ENCODE measurements around the gene CCDC152. TPM values are rescaled to one million over a fixed set of nuclear protein-coding genes. Genes with fewer than 3 reads are reported as not detected.

The CCDC152 gene
- total and polyA plus RNA-seq, 2 experiments from 2014 or later = 2.8 to 6.4 TPM

- in situ Hi-C loops (cut with MboI) = no loop called here
- Histone ChIP-seq H3K27me3 (replicated peaks; ENCODE audit: insufficient read depth) (no peaks in the 10 kb centered on the region), H4K20me1 (ENCODE audit: insufficient read depth) (no peaks in the 10 kb centered on the region), H3K4me1 (ENCODE audit: insufficient read depth) (no peaks in the 10 kb centered on the region), H3F3A (ENCODE audit: insufficient read depth) (no peaks in the 10 kb centered on the region), H2AFZ (no peak overlapping the region), H3K27ac (no peak overlapping the region), H3K9me3 (ENCODE audit: low read depth) (no peaks in the 10 kb centered on the region), H3K79me2 (ENCODE audit: insufficient read depth) (no peaks in the 10 kb centered on the region), H3K9ac (no peak overlapping the region), H3K4me2 (ENCODE audit: unreplicated experiment) (no peak overlapping the region), H3K9me2 (ENCODE audit: insufficient read depth) (no peaks in the 10 kb centered on the region), H3K4me3 (no peak overlapping the region), H3K36me3 (ENCODE audit: low read depth) (no peaks in the 10 kb centered on the region)
- no peak for DNase-seq
- 52 to 63% methylated on average over 8 of the region's 8 CpGs for WGBS, 2 experiments (ENCODE audit: low coverage in 1 of 2, low lambda C conversion rate in 2 of 2, missing lambda C conversion rate in 2 of 2)
- TF ChIP-seq EZH2phosphoT487 (IDR thresholded peaks at IDR 0.05; ENCODE audit: insufficient read depth, low read depth) = no peak
- TF ChIP-seq EZH2 (IDR thresholded peaks at IDR 0.05; ENCODE audit: insufficient read depth, poor library complexity, severe bottlenecking) = no peak
Observed at GRCh38 chr5:42800748-42801330, 44.2 kb downstream of the CCDC152 start.

- Histone ChIP-seq H3K27me3 (replicated peaks; ENCODE audit: insufficient read depth) (no peaks in the 10 kb centered on the region), H3F3A (ENCODE audit: insufficient read depth) (no peaks in the 10 kb centered on the region), H3K36me3 (ENCODE audit: low read depth) (no peaks in the 10 kb centered on the region), H3K9me2 (ENCODE audit: insufficient read depth) (no peaks in the 10 kb centered on the region), H3K27ac (no peak overlapping the region), H3K9ac (no peak overlapping the region), H3K4me2 (ENCODE audit: unreplicated experiment) (no peak overlapping the region), H3K79me2 (ENCODE audit: insufficient read depth) (no peaks in the 10 kb centered on the region), H3K4me1 (ENCODE audit: insufficient read depth) (no peaks in the 10 kb centered on the region), H3K4me3 (no peak overlapping the region), H4K20me1 (ENCODE audit: insufficient read depth) (no peaks in the 10 kb centered on the region), H3K9me3 (ENCODE audit: low read depth) (no peaks in the 10 kb centered on the region), H2AFZ (no peak overlapping the region)
- WGBS, 2 experiments (ENCODE audit: low coverage in 1 of 2, low lambda C conversion rate in 2 of 2, missing lambda C conversion rate in 2 of 2) = 86 to 88% methylated on average over 6 of the region's 6 CpGs
- no peak for DNase-seq
- in situ Hi-C loops (cut with MboI) = no loop called here
- TF ChIP-seq EZH2 (IDR thresholded peaks at IDR 0.05; ENCODE audit: insufficient read depth, poor library complexity, severe bottlenecking) (no peak), EZH2phosphoT487 (IDR thresholded peaks at IDR 0.05; ENCODE audit: insufficient read depth, low read depth) (no peak)
Observed at GRCh38 chr5:42801516-42802166, 45.0 kb downstream of the CCDC152 start.

GRCh38 chr5:42804717-42805339 is 48.2 kb downstream of the CCDC152 start:
- 94 to 96% methylated on average over 4 of the region's 4 CpGs for WGBS, 2 experiments (ENCODE audit: low coverage in 1 of 2, low lambda C conversion rate in 2 of 2, missing lambda C conversion rate in 2 of 2)
- H3K9me3 ChIP-seq (ENCODE audit: low read depth) = no peaks in the 10 kb centered on the region
- no peaks in the 10 kb centered on the region for H3K27me3 ChIP-seq (replicated peaks; ENCODE audit: insufficient read depth)
- H3K36me3 ChIP-seq (ENCODE audit: low read depth) = no peaks in the 10 kb centered on the region
- no peak overlapping the region for H3K9ac ChIP-seq
- no peak overlapping the region for H2AFZ ChIP-seq
- H4K20me1 ChIP-seq (ENCODE audit: insufficient read depth) = no peaks in the 10 kb centered on the region
- no peak overlapping the region for H3K4me2 ChIP-seq (ENCODE audit: unreplicated experiment)
- in situ Hi-C loops (cut with MboI) = no loop called here
- H3K4me3 ChIP-seq = no peak overlapping the region
- DNase-seq = no peak
- no peaks in the 10 kb centered on the region for H3K9me2 ChIP-seq (ENCODE audit: insufficient read depth)
- peaks cover 8% of the 10 kb centered on the region; the same call in 1 of the 2 replicates for H3K4me1 ChIP-seq (ENCODE audit: insufficient read depth)
- no peak overlapping the region for H3K27ac ChIP-seq
- H3F3A ChIP-seq (ENCODE audit: insufficient read depth) = no peaks in the 10 kb centered on the region
- TF ChIP-seq EZH2phosphoT487 (IDR thresholded peaks at IDR 0.05; ENCODE audit: insufficient read depth, low read depth) (no peak), EZH2 (IDR thresholded peaks at IDR 0.05; ENCODE audit: insufficient read depth, poor library complexity, severe bottlenecking) (no peak)
- H3K79me2 ChIP-seq (ENCODE audit: insufficient read depth) = no peaks in the 10 kb centered on the region

- no peak for TF ChIP-seq EZH2 (IDR thresholded peaks at IDR 0.05; ENCODE audit: insufficient read depth, poor library complexity, severe bottlenecking)
- no peak for TF ChIP-seq EZH2phosphoT487 (IDR thresholded peaks at IDR 0.05; ENCODE audit: insufficient read depth, low read depth)
- H3K9ac ChIP-seq = no peak overlapping the region
- no peak overlapping the region for H2AFZ ChIP-seq
- no peaks in the 10 kb centered on the region for H3K79me2 ChIP-seq (ENCODE audit: insufficient read depth)
- no peaks in the 10 kb centered on the region for H3F3A ChIP-seq (ENCODE audit: insufficient read depth)
- H3K4me1 ChIP-seq (ENCODE audit: insufficient read depth) = peaks cover 12% of the 10 kb centered on the region; the same call in 1 of the 2 replicates
- 65 to 66% methylated on average over 2 of the region's 2 CpGs for WGBS, 2 experiments (ENCODE audit: low coverage in 1 of 2, low lambda C conversion rate in 2 of 2, missing lambda C conversion rate in 2 of 2)
- no peaks in the 10 kb centered on the region for H3K9me2 ChIP-seq (ENCODE audit: insufficient read depth)
- no peak for DNase-seq
- no peaks in the 10 kb centered on the region for H3K27me3 ChIP-seq (replicated peaks; ENCODE audit: insufficient read depth)
- H3K36me3 ChIP-seq (ENCODE audit: low read depth) = no peaks in the 10 kb centered on the region
- no peak overlapping the region for H3K4me2 ChIP-seq (ENCODE audit: unreplicated experiment)
- no peak overlapping the region for H3K4me3 ChIP-seq
- H4K20me1 ChIP-seq (ENCODE audit: insufficient read depth) = no peaks in the 10 kb centered on the region
- in situ Hi-C loops (cut with MboI) = no loop called here
- no peak overlapping the region for H3K27ac ChIP-seq
- H3K9me3 ChIP-seq (ENCODE audit: low read depth) = no peaks in the 10 kb centered on the region
Observed at GRCh38 chr5:42806004-42806700, 49.5 kb downstream of the CCDC152 start.

All from GM23248 (cell line).